A673 (cell line): ENCODE data around the gene KCNQ4. TPM values are rescaled to one million over a fixed set of nuclear protein-coding genes. Genes with fewer than 3 reads are reported as not detected.

Experiments
- BruUV-seq: library from RNA; stranded (reverse); fragments of 400-500 nt; replicated peaks from 2 replicates; lab custom pipeline; 2021; lab: Mats Ljungman, UMichigan
- CTCF ChIA-PET: fragments of 300-600 bp; sonication (Branson Sonifier 250); formaldehyde crosslinking; loops from one replicate; lab custom pipeline; 2022; ENCODE audit warnings: antibody characterized with exemption; lab: Charles Lee
- POLR2A ChIA-PET: fragments of 300-600 bp; sonication (Branson Sonifier 250); formaldehyde crosslinking; loops from one replicate; lab custom pipeline; 2022; ENCODE audit warnings: antibody characterized with exemption; ENCODE audit not compliant: low non-redundant PET; lab: Charles Lee
- DNase-seq: peaks from one replicate; pipeline ENCODE4 v3.0.0-alpha.2; 2015; ENCODE audit warnings: low spot score
- H3K27ac ChIP-seq: fragments of 200-600 bp; sonication (generic); 2 replicates; pipeline ENCODE4 v1.5.1; 2016; ENCODE audit warnings: mixed run types, low read depth, mild to moderate bottlenecking, mixed read lengths, antibody characterized with exemption, low read length; ENCODE audit not compliant: poor library complexity, severe bottlenecking
- H3K27me3 ChIP-seq: fragments of 200-600 bp; sonication (generic); replicated peaks from 2 replicates; pipeline ENCODE4 v1.6.1; 2017; ENCODE audit warnings: mixed run types, low read depth, mild to moderate bottlenecking, mixed read lengths, antibody characterized with exemption, low read length; ENCODE audit not compliant: insufficient read depth, poor library complexity
- H3K36me3 ChIP-seq: fragments of 200-600 bp; sonication (generic); 2 replicates; pipeline ENCODE4 v1.6.1; 2016; ENCODE audit warnings: mixed run types, mild to moderate bottlenecking, mixed read lengths, antibody characterized with exemption, low read length; ENCODE audit not compliant: insufficient read depth, poor library complexity, severe bottlenecking
- H3K4me1 ChIP-seq: fragments of 200-600 bp; sonication (generic); 2 replicates; pipeline ENCODE4 v1.6.1; 2017; ENCODE audit warnings: mixed run types, mild to moderate bottlenecking, mixed read lengths, antibody characterized with exemption, low read length; ENCODE audit not compliant: insufficient read depth, poor library complexity, severe bottlenecking
- H3K4me3 ChIP-seq: fragments of 200-600 bp; sonication (generic); 2 replicates; pipeline ENCODE4 v1.5.1; 2016; ENCODE audit warnings: low read depth, mixed run types, mild to moderate bottlenecking, mixed read lengths, low read length; ENCODE audit not compliant: poor library complexity, severe bottlenecking
- H3K9me3 ChIP-seq: fragments of 200-600 bp; sonication (generic); 2 replicates; pipeline ENCODE4 v1.6.1; 2016; ENCODE audit warnings: mixed run types, low read depth, mild to moderate bottlenecking, mixed read lengths, antibody characterized with exemption, low read length; ENCODE audit not compliant: poor library complexity, severe bottlenecking
- EZH2 ChIP-seq: fragments of 200-600 bp; sonication (generic); IDR thresholded peaks from 2 replicates; pipeline ENCODE4 v1.6.1; 2017; ENCODE audit warnings: borderline replicate concordance, low read depth, mild to moderate bottlenecking, mixed read lengths, antibody characterized with exemption, low read length; ENCODE audit not compliant: poor library complexity, severe bottlenecking
- intact Hi-C: fragments of 100-400 bp; cut with micrococcal nuclease; formaldehyde crosslinking; loops from one replicate; pipeline ENCODE4 v1.10.0; 2022; ENCODE audit not compliant: unreplicated experiment
- total RNA-seq: library from RNA; stranded (reverse); gene quantifications from 2 replicates; pipeline ENCODE4 v1.2.3, GENCODE V29; 2021
- TF ChIP-seq, protein P1 (sequence below): fragments of 300-800, 200-600 bp; sonication (generic); conservative IDR thresholded peaks from 2 replicates; pipeline ENCODE4 v1.5.1; 2017; ENCODE audit warnings: low read depth, mild to moderate bottlenecking, antibody characterized with exemption, low read length, moderate library complexity, mixed read lengths

The KCNQ4 gene
- total RNA-seq, 1 experiment from 2014 or later = 0.62 TPM

DNA sequence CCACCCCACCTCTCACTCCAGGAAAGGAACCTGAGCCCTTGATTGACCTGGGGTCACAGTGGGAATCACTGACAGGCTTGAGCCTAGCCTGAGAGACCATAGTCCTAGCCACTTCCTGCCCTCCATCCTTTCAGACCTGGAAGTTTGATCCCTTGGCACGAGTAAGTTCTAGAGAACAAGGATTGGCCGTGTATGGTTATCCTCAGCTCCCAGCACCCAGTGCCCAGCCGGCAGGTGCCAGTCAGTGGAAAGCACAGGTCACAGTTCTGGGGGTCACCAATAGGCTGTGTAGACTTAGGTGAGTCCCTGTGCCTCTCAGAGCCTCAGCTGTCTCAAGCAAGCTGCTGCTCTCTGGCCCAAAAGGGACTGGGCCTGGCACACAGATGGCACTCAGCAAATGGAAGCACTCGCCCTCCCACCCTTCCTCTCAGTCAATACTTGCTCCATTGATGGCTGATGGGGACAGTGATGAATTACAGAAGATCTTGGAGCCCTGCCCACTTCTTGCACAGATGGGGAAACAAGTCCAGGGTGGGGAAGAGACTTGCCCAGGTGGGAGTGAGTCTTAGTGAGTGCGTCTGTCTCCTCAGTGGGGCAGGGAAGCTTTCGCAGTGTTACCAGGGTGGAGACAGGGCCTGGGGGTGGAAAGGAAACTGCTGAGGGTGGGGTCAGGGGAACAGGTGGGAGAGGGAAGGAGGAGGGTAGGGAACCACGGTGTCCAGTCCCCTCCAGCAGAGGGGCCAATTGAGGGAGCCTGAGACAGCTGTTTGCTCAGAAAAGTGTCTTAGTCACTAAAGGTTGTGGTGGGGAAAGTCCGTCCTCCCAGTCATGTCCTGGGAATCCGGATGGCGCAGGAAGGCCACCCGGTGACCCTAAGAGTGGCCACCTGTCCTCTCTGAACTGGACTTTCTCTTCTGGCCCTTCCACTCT, 2.6 kb upstream of the KCNQ4 start:
- peaks cover 2% of the 10 kb centered on the region for H3K36me3 ChIP-seq
- intact Hi-C loops = no loop called here
- no peak for TF ChIP-seq EZH2
- TF ChIP-seq, protein P1, sequence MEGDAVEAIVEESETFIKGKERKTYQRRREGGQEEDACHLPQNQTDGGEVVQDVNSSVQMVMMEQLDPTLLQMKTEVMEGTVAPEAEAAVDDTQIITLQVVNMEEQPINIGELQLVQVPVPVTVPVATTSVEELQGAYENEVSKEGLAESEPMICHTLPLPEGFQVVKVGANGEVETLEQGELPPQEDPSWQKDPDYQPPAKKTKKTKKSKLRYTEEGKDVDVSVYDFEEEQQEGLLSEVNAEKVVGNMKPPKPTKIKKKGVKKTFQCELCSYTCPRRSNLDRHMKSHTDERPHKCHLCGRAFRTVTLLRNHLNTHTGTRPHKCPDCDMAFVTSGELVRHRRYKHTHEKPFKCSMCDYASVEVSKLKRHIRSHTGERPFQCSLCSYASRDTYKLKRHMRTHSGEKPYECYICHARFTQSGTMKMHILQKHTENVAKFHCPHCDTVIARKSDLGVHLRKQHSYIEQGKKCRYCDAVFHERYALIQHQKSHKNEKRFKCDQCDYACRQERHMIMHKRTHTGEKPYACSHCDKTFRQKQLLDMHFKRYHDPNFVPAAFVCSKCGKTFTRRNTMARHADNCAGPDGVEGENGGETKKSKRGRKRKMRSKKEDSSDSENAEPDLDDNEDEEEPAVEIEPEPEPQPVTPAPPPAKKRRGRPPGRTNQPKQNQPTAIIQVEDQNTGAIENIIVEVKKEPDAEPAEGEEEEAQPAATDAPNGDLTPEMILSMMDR = no peak
- H3K27me3 ChIP-seq = no peaks in the 10 kb centered on the region
- H3K27ac ChIP-seq = no peak overlapping the region
- peaks cover 12% of the 10 kb centered on the region for H3K4me1 ChIP-seq
- no TSS peak for BruUV-seq
- CTCF ChIA-PET = no interaction called here
- DNase-seq = no peak
- no peak overlapping the region for H3K4me3 ChIP-seq
- peaks cover 15% of the 10 kb centered on the region for H3K9me3 ChIP-seq
- POLR2A ChIA-PET = no interaction called here

GRCh38 chr1:40781608-40781971, 2.0 kb upstream of the KCNQ4 start:
- DNase-seq = no peak
- no TSS peak for BruUV-seq
- no peak overlapping the region for H3K4me3 ChIP-seq
- CTCF ChIA-PET = no interaction called here
- H3K27me3 ChIP-seq = no peaks in the 10 kb centered on the region
- no peaks in the 10 kb centered on the region for H3K36me3 ChIP-seq
- no peak overlapping the region for H3K27ac ChIP-seq
- H3K9me3 ChIP-seq = peaks cover 9% of the 10 kb centered on the region
- intact Hi-C loops = no loop called here
- POLR2A ChIA-PET = no interaction called here
- no peak for TF ChIP-seq EZH2
- TF ChIP-seq, protein P1 = no peak
- H3K4me1 ChIP-seq = peaks cover 12% of the 10 kb centered on the region

DNA sequence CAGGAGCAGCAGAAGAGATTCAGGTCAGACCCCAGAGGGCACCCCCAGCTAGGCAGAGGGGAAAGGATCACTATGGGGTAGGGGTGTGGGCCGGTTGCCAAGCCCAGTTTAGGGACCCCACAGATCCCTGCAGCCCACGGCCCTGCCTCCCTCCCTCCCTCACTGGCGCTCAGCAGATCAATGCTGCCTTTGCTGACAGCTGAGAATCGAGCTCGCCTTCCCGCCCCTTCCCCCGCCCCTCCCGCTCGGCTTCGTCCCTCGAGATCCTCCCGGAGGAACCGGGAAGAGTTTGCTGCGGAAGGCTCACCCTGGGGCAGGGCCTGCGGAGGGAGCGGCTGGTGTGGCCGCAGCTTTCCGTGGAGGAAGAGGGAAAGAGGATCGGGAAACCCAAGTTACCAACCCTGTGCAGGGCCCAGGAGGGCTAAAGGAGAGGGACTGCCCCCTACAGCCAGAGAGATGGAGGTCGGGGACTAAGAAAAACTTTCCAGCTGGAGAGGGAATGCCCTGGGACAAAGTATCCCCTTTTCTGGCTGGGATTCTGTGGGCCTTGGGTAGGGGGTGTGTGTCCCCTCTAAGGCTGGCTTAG, 1.1 kb upstream of the KCNQ4 start:
- POLR2A ChIA-PET = interaction anchor here (0.6 kb wide), 2 partner anchors 10 to 167 kb away, joined by 5 to 7 read pairs; no protein-coding TSS in a partner anchor
- H3K27ac ChIP-seq = no peak overlapping the region
- CTCF ChIA-PET = no interaction called here
- no peak overlapping the region for H3K4me3 ChIP-seq
- no TSS peak for BruUV-seq
- H3K27me3 ChIP-seq = no peaks in the 10 kb centered on the region
- H3K4me1 ChIP-seq = peaks cover 12% of the 10 kb centered on the region
- TF ChIP-seq EZH2 = no peak
- TF ChIP-seq, protein P1 = no peak
- intact Hi-C loops = no loop called here
- DNase-seq = no peak
- H3K36me3 ChIP-seq = no peaks in the 10 kb centered on the region
- H3K9me3 ChIP-seq = peaks cover under 1% of the 10 kb centered on the region
